ENCODE measurements around the gene POLRMT.

Gene POLRMT

GRCh38 chr19:596263-596655 lies 37.1 kb downstream of the POLRMT start:
- Mint-ChIP-seq H3K27me3 (peaks cover 1% of the 10 kb centered on the region), H3K36me3 (no peaks in the 10 kb centered on the region), H3K27ac (no peak overlapping the region), H3K4me1 (no peaks in the 10 kb centered on the region), H3K9me3 (no peaks in the 10 kb centered on the region), H3K4me3 (no peak overlapping the region)
- ATAC-seq (ENCODE audit: low read depth) (no peak), DNase-seq (ENCODE audit: low spot score in 2 of 2) (no peak)

GRCh38 chr19:595326-596262 lies 37.7 kb downstream of the POLRMT start:
- ATAC-seq (ENCODE audit: low read depth): no peak
- no peak overlapping the region for H3K4me3 Mint-ChIP-seq
- DNase-seq (ENCODE audit: low spot score in 2 of 2): no peak
- no peaks in the 10 kb centered on the region for H3K4me1 Mint-ChIP-seq
- peaks cover 4% of the 10 kb centered on the region for H3K27me3 Mint-ChIP-seq
- no peaks in the 10 kb centered on the region for H3K9me3 Mint-ChIP-seq
- H3K27ac Mint-ChIP-seq: no peak overlapping the region
- H3K36me3 Mint-ChIP-seq: no peaks in the 10 kb centered on the region

GRCh38 chr19:594265-594870 lies 39.0 kb downstream of the POLRMT start:
- no peak for ATAC-seq (ENCODE audit: low read depth)
- H3K27me3 Mint-ChIP-seq: peaks cover 4% of the 10 kb centered on the region
- no peaks in the 10 kb centered on the region for H3K4me1 Mint-ChIP-seq

GRCh38 chr19:593505-593904 lies 39.8 kb downstream of the POLRMT start:
- Mint-ChIP-seq H3K27ac (no peak overlapping the region), H3K4me3 (no peak overlapping the region)

More at GRCh38 chr19:594265-594870, 39.0 kb downstream of the POLRMT start:
- no peak overlapping the region for H3K27ac Mint-ChIP-seq
- H3K4me3 Mint-ChIP-seq: no peak overlapping the region
- DNase-seq (ENCODE audit: low spot score in 2 of 2): no peak
- no peaks in the 10 kb centered on the region for H3K36me3 Mint-ChIP-seq
- no peaks in the 10 kb centered on the region for H3K9me3 Mint-ChIP-seq

GRCh38 chr19:593055-593454 lies 40.3 kb downstream of the POLRMT start:
- no peaks in the 10 kb centered on the region for H3K9me3 Mint-ChIP-seq
- H3K4me1 Mint-ChIP-seq: peaks cover 2% of the 10 kb centered on the region
- ATAC-seq (ENCODE audit: low read depth) (no peak), DNase-seq (ENCODE audit: low spot score in 2 of 2) (no peak)
- H3K27me3 Mint-ChIP-seq: peaks cover 4% of the 10 kb centered on the region
- no peaks in the 10 kb centered on the region for H3K36me3 Mint-ChIP-seq
- no peak overlapping the region for H3K4me3 Mint-ChIP-seq
- no peak overlapping the region for H3K27ac Mint-ChIP-seq

More at GRCh38 chr19:593505-593904, 39.8 kb downstream of the POLRMT start:
- H3K9me3 Mint-ChIP-seq: no peaks in the 10 kb centered on the region
- H3K4me1 Mint-ChIP-seq: peaks cover 2% of the 10 kb centered on the region
- H3K27me3 Mint-ChIP-seq: peaks cover 4% of the 10 kb centered on the region
- no peak for DNase-seq (ENCODE audit: low spot score in 2 of 2)
- no peaks in the 10 kb centered on the region for H3K36me3 Mint-ChIP-seq
- peak; percentile 36 for ATAC-seq (ENCODE audit: low read depth)

- Mint-ChIP-seq H3K9me3 (no peaks in the 10 kb centered on the region), H3K27ac (no peak overlapping the region)
- no peak for ATAC-seq (ENCODE audit: low read depth)
Measured at GRCh38 chr19:592101-592500, 41.2 kb downstream of the POLRMT start.

GRCh38 chr19:591099-591958 lies 42.0 kb downstream of the POLRMT start:
- Mint-ChIP-seq H3K36me3 (no peaks in the 10 kb centered on the region), H3K4me3 (no peak overlapping the region), H3K9me3 (no peaks in the 10 kb centered on the region), H3K27me3 (peaks cover 4% of the 10 kb centered on the region), H3K4me1 (peaks cover 2% of the 10 kb centered on the region), H3K27ac (no peak overlapping the region)
- DNase-seq (ENCODE audit: low spot score in 2 of 2) (no peak), ATAC-seq (ENCODE audit: low read depth) (no peak)

More at GRCh38 chr19:592101-592500, 41.2 kb downstream of the POLRMT start:
- Mint-ChIP-seq H3K27me3 (peaks cover 4% of the 10 kb centered on the region), H3K36me3 (no peaks in the 10 kb centered on the region), H3K4me1 (peaks cover 2% of the 10 kb centered on the region), H3K4me3 (no peak overlapping the region)
- DNase-seq (ENCODE audit: low spot score in 2 of 2): no peak

- Mint-ChIP-seq H3K4me3 (no peak overlapping the region), H3K9me3 (no peaks in the 10 kb centered on the region), H3K36me3 (no peaks in the 10 kb centered on the region), H3K27me3 (peaks cover 4% of the 10 kb centered on the region), H3K4me1 (peaks cover 2% of the 10 kb centered on the region), H3K27ac (no peak overlapping the region)
- ATAC-seq (ENCODE audit: low read depth) (no peak), DNase-seq (ENCODE audit: low spot score in 2 of 2) (no peak)
Measured at GRCh38 chr19:590750-591098, 42.6 kb downstream of the POLRMT start.

- Mint-ChIP-seq H3K36me3 (no peaks in the 10 kb centered on the region), H3K4me1 (peaks cover 2% of the 10 kb centered on the region), H3K27me3 (peaks cover 4% of the 10 kb centered on the region), H3K9me3 (no peaks in the 10 kb centered on the region), H3K4me3 (peak overlapping the region; percentile 43), H3K27ac (no peak overlapping the region)
- no peak for DNase-seq (ENCODE audit: low spot score in 2 of 2)
- peak; percentile 16 for ATAC-seq (ENCODE audit: low read depth)
Measured at GRCh38 chr19:590396-590745, 43.0 kb downstream of the POLRMT start.

- no peak for ATAC-seq (ENCODE audit: low read depth)
- H3K27me3 Mint-ChIP-seq: peaks cover 4% of the 10 kb centered on the region
- H3K36me3 Mint-ChIP-seq: no peaks in the 10 kb centered on the region
- peak within 1 kb of the TSS; percentile 14 for H3K27ac Mint-ChIP-seq
- no peak for DNase-seq (ENCODE audit: low spot score in 2 of 2)
- H3K4me3 Mint-ChIP-seq: peak within 1 kb of the TSS; percentile 43
- H3K9me3 Mint-ChIP-seq: no peaks in the 10 kb centered on the region
- peaks cover 2% of the 10 kb centered on the region for H3K4me1 Mint-ChIP-seq
Measured at GRCh38 chr19:589693-590395, 43.5 kb downstream of the POLRMT start, which contains the start of gene HCN2. Gene HCN2 (plus strand): TSS chr19:589881. CDS start chr19:589946, 65 bp downstream.

- H3K4me3 Mint-ChIP-seq: peak overlapping the region; percentile 41
Measured at GRCh38 chr19:588741-589692, 44.3 kb downstream of the POLRMT start.

GRCh38 chr19:588093-588740 lies 45.1 kb downstream of the POLRMT start:
- Mint-ChIP-seq H3K4me1 (peaks cover 2% of the 10 kb centered on the region), H3K36me3 (peaks cover 2% of the 10 kb centered on the region), H3K4me3 (peak overlapping the region; percentile 29), H3K9me3 (no peaks in the 10 kb centered on the region), H3K27ac (peak overlapping the region; percentile 14), H3K27me3 (peaks cover 6% of the 10 kb centered on the region)
- ATAC-seq (ENCODE audit: low read depth): peak; percentile 57
- peak; percentile 43 to 57 for DNase-seq (ENCODE audit: low spot score in 2 of 2)

More at GRCh38 chr19:588741-589692, 44.3 kb downstream of the POLRMT start:
- Mint-ChIP-seq H3K36me3 (no peaks in the 10 kb centered on the region), H3K4me1 (peaks cover 2% of the 10 kb centered on the region), H3K9me3 (no peaks in the 10 kb centered on the region), H3K27me3 (peaks cover 4% of the 10 kb centered on the region), H3K27ac (peak overlapping the region; percentile 14)
- DNase-seq (ENCODE audit: low spot score in 2 of 2) (no peak), ATAC-seq (ENCODE audit: low read depth) (peak; percentile 27)
